IMR-90 (cell line): ENCODE data around the gene SLC38A1. TPM values are rescaled to one million over a fixed set of nuclear protein-coding genes. Genes with fewer than 3 reads are reported as not detected.

Experiments
- ATAC-seq: fragments of 200-7000 bp; cut with Tn5 transposase; 2 replicates; pipeline ENCODE4 v1.9.1; 2020; ENCODE audit warnings: low read depth, mild to moderate bottlenecking, moderate library complexity
- BruUV-seq: library from RNA; stranded (reverse); fragments of 400-500 nt; replicated peaks from 2 replicates; lab custom pipeline; 2021; lab: Mats Ljungman, UMichigan
- CTCF ChIA-PET: fragments of 300-600 bp; formaldehyde crosslinking; extraction: SDS; loops from one replicate; lab custom pipeline; 2021; ENCODE audit warnings: antibody characterized with exemption; lab: Yijun Ruan, JAX
- POLR2A ChIA-PET: fragments of 300-600 bp; sonication (Branson Sonifier 250); formaldehyde crosslinking; loops from one replicate; lab custom pipeline; 2022; ENCODE audit warnings: antibody characterized with exemption; ENCODE audit not compliant: unreplicated experiment; lab: Charles Lee
- DNase-seq: peaks from one replicate; pipeline ENCODE4 v3.0.0; 2013
- H2AFZ ChIP-seq: replicated peaks from 2 replicates; pipeline ENCODE3; 2013; ENCODE audit warnings: low read length, mild to moderate bottlenecking; ENCODE audit not compliant: poor library complexity
- H2AK5ac ChIP-seq: 2 replicates; pipeline ENCODE4 v1.6.1; 2013; ENCODE audit warnings: low read depth, low read length, inconsistent platforms
- H2AK9ac ChIP-seq: replicated peaks from 2 replicates; pipeline ENCODE3; 2013; ENCODE audit warnings: mild to moderate bottlenecking, low read depth, low read length, moderate library complexity; ENCODE audit not compliant: poor library complexity
- H2BK120ac ChIP-seq: 2 replicates; pipeline ENCODE4 v1.6.1; 2013; ENCODE audit warnings: low read depth, low read length, inconsistent platforms
- H2BK15ac ChIP-seq: 3 replicates; pipeline ENCODE4 v1.6.1; 2013; ENCODE audit warnings: low read depth, low read length, inconsistent platforms
- H2BK20ac ChIP-seq: 2 replicates; pipeline ENCODE4 v1.6.1; 2013; ENCODE audit warnings: low read depth, mild to moderate bottlenecking, inconsistent platforms, low read length, moderate library complexity
- H2BK5ac ChIP-seq: 2 replicates; pipeline ENCODE4 v1.6.1; 2013; ENCODE audit warnings: mild to moderate bottlenecking, low read depth, low read length, inconsistent platforms; ENCODE audit not compliant: poor library complexity, severe bottlenecking
- H3K14ac ChIP-seq: replicated peaks from 2 replicates; pipeline ENCODE4 v1.6.1; 2013; ENCODE audit warnings: low read depth, low read length, inconsistent platforms
- H3K18ac ChIP-seq: 2 replicates; pipeline ENCODE4 v1.6.1; 2013; ENCODE audit warnings: low read depth, low read length, control low read depth
- H3K23ac ChIP-seq: 2 replicates; pipeline ENCODE4 v1.6.1; 2013; ENCODE audit warnings: low read depth, low read length, inconsistent platforms
- H3K27ac ChIP-seq: 2 replicates; pipeline ENCODE4 v1.5.1; 2013; ENCODE audit warnings: mild to moderate bottlenecking, control low read depth, low read length; ENCODE audit not compliant: insufficient read depth
- H3K27me3 ChIP-seq: 2 replicates; pipeline ENCODE4 v1.6.1; 2013; ENCODE audit warnings: low read length; ENCODE audit not compliant: control insufficient read depth, insufficient read depth
- H3K36me3 ChIP-seq: 2 replicates; pipeline ENCODE4 v1.6.1; 2013; ENCODE audit warnings: low read length, mixed read lengths; ENCODE audit not compliant: control insufficient read depth, insufficient read depth
- H3K4ac ChIP-seq: 2 replicates; pipeline ENCODE4 v1.6.1; 2013; ENCODE audit warnings: low read depth, low read length, inconsistent platforms
- H3K4me1 ChIP-seq: 2 replicates; pipeline ENCODE4 v1.6.1; 2013; ENCODE audit warnings: low read length, mixed read lengths; ENCODE audit not compliant: control insufficient read depth, insufficient read depth
- H3K4me2 ChIP-seq: 2 replicates; pipeline ENCODE4 v1.6.1; 2013; ENCODE audit warnings: low read depth, mild to moderate bottlenecking, control low read depth, low read length, moderate library complexity
- H3K4me3 ChIP-seq: 2 replicates; pipeline ENCODE4 v1.5.1; 2013; ENCODE audit warnings: low read depth, mild to moderate bottlenecking, control low read depth, low read length, moderate library complexity; ENCODE audit not compliant: insufficient read depth
- H3K56ac ChIP-seq: 2 replicates; pipeline ENCODE4 v1.6.1; 2013; ENCODE audit warnings: low read length, inconsistent platforms; ENCODE audit not compliant: insufficient read depth; ENCODE audit errors: extremely low read depth
- H3K79me1 ChIP-seq, 2 experiments: 2 replicates each; pipeline ENCODE4 v1.6.1; 2013; ENCODE audit warnings: low read length in 2 of 2, inconsistent platforms in 1 of 2, low read depth in 1 of 2
- H3K9ac ChIP-seq: 2 replicates; pipeline ENCODE4 v1.6.1; 2013; ENCODE audit warnings: low read depth, low read length, control low read depth
- H3K9me1 ChIP-seq: 2 replicates; pipeline ENCODE4 v1.6.1; 2013; ENCODE audit warnings: low read length, inconsistent platforms; ENCODE audit not compliant: insufficient read depth
- H3K9me3 ChIP-seq: 2 replicates; pipeline ENCODE4 v1.6.1; 2013; ENCODE audit warnings: low read length; ENCODE audit not compliant: control insufficient read depth, insufficient read depth
- H4K20me1 ChIP-seq: 2 replicates; pipeline ENCODE4 v1.6.1; 2013; ENCODE audit warnings: low read length, inconsistent platforms; ENCODE audit not compliant: insufficient read depth
- H4K5ac ChIP-seq: 2 replicates; pipeline ENCODE4 v1.6.1; 2013; ENCODE audit warnings: mild to moderate bottlenecking, low read depth, low read length, control low read depth
- H4K8ac ChIP-seq, 2 experiments: 2 replicates each; pipeline ENCODE4 v1.6.1; 2013; ENCODE audit warnings: low read depth in 2 of 2, low read length in 2 of 2, control low read depth in 1 of 2, inconsistent platforms in 1 of 2
- H4K91ac ChIP-seq: 2 replicates; pipeline ENCODE4 v1.6.1; 2013; ENCODE audit warnings: low read depth, low read length, inconsistent platforms; ENCODE audit not compliant: insufficient read depth
- MAZ ChIP-seq: IDR thresholded peaks from 2 replicates; pipeline ENCODE4 v1.6.1; 2012; ENCODE audit warnings: low read depth, mild to moderate bottlenecking, low read length, improper control_type of control experiment, moderate library complexity, borderline replicate concordance
- MXI1 ChIP-seq: IDR thresholded peaks from 2 replicates; pipeline ENCODE4 v1.6.1; 2012; ENCODE audit warnings: low read depth, mild to moderate bottlenecking, low read length, moderate library complexity, borderline replicate concordance
- RAD21 ChIP-seq: IDR thresholded peaks from 2 replicates; pipeline ENCODE4 v1.6.1; 2012; ENCODE audit warnings: low read length, improper control_type of control experiment
- SMC3 ChIP-seq: fragments of 150-350 bp; IDR thresholded peaks from 2 replicates; pipeline ENCODE4 v1.6.1; 2016; ENCODE audit warnings: low read depth, mild to moderate bottlenecking, antibody characterized with exemption, low read length, moderate library complexity
- WGBS, 2 experiments: methylation state at CpG; one replicate each; pipeline versions ENCODE4 v1.1.5 to v1.1.7; 2013; ENCODE audit warnings: missing lambda C conversion rate in 2 of 2; ENCODE audit not compliant: insufficient read length in 1 of 2; ENCODE audit errors: extremely low coverage in 2 of 2; 5-methylcytosine and 5-hydroxymethylcytosine counted together
- dilution Hi-C: fragments of 300-500 bp; cut with HindIII; formaldehyde crosslinking; loops from one replicate; pipeline ENCODE4 v1.14.3; 2018; ENCODE audit warnings: low sequenced_read_pairs; ENCODE audit not compliant: unreplicated experiment
- in situ Hi-C: fragments of 300-500 bp; cut with MboI; formaldehyde crosslinking; loops from 3 replicates; pipeline ENCODE4 v1.14.3; 2019; ENCODE audit warnings: low sequenced_read_pairs, inconsistent platforms, mixed read lengths
- intact Hi-C: fragments of 100-400 bp; cut with micrococcal nuclease; formaldehyde crosslinking; loops from 2 replicates; pipeline ENCODE4 v1.10.0; 2022
- polyA plus RNA-seq, 3 experiments: library from polyadenylated mRNA; depleted of rRNA; stranded (reverse); fragments of >200 nt; gene quantifications; 2 replicates each; pipeline ENCODE4 v1.2.3, GENCODE V29; 2012; ENCODE audit warnings: low replicate concordance in 1 of 3
- total RNA-seq: library from RNA; depleted of rRNA; stranded (reverse); fragments of >200 nt; gene quantifications from 2 replicates; pipeline ENCODE4 v1.2.3, GENCODE V29; 2012
- TF ChIP-seq, protein P1 (sequence below): conservative IDR thresholded peaks from 2 replicates; pipeline ENCODE4 v1.5.1; 2012; ENCODE audit warnings: mild to moderate bottlenecking, low read depth, low read length, improper control_type of control experiment

The SLC38A1 gene
- total and polyA plus RNA-seq, 2 of the 4 experiments (the other 2 are of a cell fraction), result 22.8 to 61.5 TPM

DNA sequence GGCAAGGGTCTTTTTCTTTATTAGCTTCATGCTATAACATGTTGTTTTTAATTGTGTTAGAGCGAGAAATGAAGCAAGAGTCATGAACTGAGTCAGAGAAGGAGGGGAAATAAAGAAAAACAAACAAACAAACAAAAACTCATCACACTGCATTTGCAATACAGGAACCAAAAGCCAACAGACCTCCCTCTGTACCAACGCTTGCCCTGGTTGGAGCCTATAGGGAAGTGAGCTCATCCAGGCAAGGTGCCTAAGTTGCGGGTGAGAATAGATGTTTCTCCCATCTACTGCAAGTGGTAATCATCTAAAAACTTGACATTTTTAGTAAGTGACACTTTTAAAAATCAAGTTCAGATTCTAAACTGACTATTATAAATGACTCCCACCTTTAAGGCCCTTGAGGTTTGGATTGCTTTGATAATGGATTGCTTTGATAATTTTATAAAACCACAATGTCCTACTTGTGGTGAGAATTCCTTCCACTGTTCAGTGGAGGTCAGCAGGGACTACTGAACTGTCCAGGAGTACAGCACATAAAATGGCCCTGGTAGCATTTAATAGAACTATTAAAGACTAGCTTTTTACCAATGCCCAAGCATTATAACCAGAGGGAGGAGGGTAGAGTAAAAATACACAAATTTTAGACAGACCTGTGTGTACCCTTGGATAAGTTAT, 31.3 kb downstream of the SLC38A1 start:
- H2AFZ ChIP-seq, result no peak overlapping the region
- BruUV-seq, result no TSS peak
- in situ Hi-C loops, result no loop called here

More for the DNA sequence above, 31.3 kb downstream of the SLC38A1 start:
- DNase-seq, result no peak
- TF ChIP-seq RAD21 (no peak), MXI1 (no peak), MAZ (no peak), SMC3 (no peak)
- TF ChIP-seq, protein P1, sequence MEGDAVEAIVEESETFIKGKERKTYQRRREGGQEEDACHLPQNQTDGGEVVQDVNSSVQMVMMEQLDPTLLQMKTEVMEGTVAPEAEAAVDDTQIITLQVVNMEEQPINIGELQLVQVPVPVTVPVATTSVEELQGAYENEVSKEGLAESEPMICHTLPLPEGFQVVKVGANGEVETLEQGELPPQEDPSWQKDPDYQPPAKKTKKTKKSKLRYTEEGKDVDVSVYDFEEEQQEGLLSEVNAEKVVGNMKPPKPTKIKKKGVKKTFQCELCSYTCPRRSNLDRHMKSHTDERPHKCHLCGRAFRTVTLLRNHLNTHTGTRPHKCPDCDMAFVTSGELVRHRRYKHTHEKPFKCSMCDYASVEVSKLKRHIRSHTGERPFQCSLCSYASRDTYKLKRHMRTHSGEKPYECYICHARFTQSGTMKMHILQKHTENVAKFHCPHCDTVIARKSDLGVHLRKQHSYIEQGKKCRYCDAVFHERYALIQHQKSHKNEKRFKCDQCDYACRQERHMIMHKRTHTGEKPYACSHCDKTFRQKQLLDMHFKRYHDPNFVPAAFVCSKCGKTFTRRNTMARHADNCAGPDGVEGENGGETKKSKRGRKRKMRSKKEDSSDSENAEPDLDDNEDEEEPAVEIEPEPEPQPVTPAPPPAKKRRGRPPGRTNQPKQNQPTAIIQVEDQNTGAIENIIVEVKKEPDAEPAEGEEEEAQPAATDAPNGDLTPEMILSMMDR, result no peak
- 100% methylated on average over 1 of the region's 3 CpGs; no CpG with 5 or more reads in 1 of the 2 experiments for WGBS, 2 experiments
- Histone ChIP-seq H2BK5ac (no peak overlapping the region), H2AK9ac (no peak overlapping the region), H4K91ac (no peak overlapping the region), H4K5ac (no peak overlapping the region), H2AK5ac (no peak overlapping the region), H3K36me3 (peaks cover 21% of the 10 kb centered on the region), H3K4me3 (no peak overlapping the region), H3K9ac (no peak overlapping the region), H3K4me1 (no peaks in the 10 kb centered on the region), H3K9me1 (peaks cover 11% of the 10 kb centered on the region), H4K8ac (no peak overlapping the region), H3K14ac (no peak overlapping the region), H2BK120ac (no peak overlapping the region), H3K27me3 (no peaks in the 10 kb centered on the region), H3K18ac (no peak overlapping the region), H2BK20ac (no peak overlapping the region), H4K20me1 (peaks cover 33% of the 10 kb centered on the region; the same call in 1 of the 2 replicates), H3K4me2 (no peak overlapping the region), H3K9me3 (no peaks in the 10 kb centered on the region), H3K27ac (no peak overlapping the region), H3K56ac (no peak overlapping the region), H3K23ac (no peak overlapping the region), H3K4ac (no peak overlapping the region), H2BK15ac (no peak overlapping the region), H3K79me1 (peaks cover 47 to 66% of the 10 kb centered on the region in 2 experiments)
- ATAC-seq, result no peak
- intact Hi-C loops (no loop called here), dilution Hi-C loops (no loop called here)
- ChIA-PET CTCF (no interaction called here), POLR2A (no interaction called here)
